H1 (cell line): Measurements from ENCODE around the gene BICDL1. TPM values are rescaled to one million over a fixed set of nuclear protein-coding genes. Genes with fewer than 3 reads are reported as not detected.

Experiments used
- CTCF ChIA-PET: fragments of 300-600 bp; sonication (Branson Sonifier 250); formaldehyde crosslinking; loops from one replicate; lab custom pipeline; 2021; ENCODE audit not compliant: partially characterized antibody; lab: Charles Lee
- POLR2A ChIA-PET: fragments of 300-600 bp; sonication (Branson Sonifier 250); formaldehyde crosslinking; loops from one replicate; lab custom pipeline; 2021; ENCODE audit warnings: inconsistent platforms; ENCODE audit not compliant: partially characterized antibody; lab: Charles Lee
- DNase-seq, 2 experiments: peaks; one replicate each; pipeline versions ENCODE4 v3.0.0 to v3.0.0-alpha.2; 2010 to 2022; ENCODE audit warnings: low spot score in 2 of 2, low read depth in 1 of 2, mixed read lengths in 1 of 2
- FAIRE-seq: peaks from 2 replicates; lab custom pipeline; 2011; peaks lifted over from hg19 to GRCh38; lab: Jason Lieb, UNC
- H2AFZ ChIP-seq: 2 replicates; pipeline ENCODE4 v1.8.1; 2012; ENCODE audit warnings: low read length, inconsistent platforms
- H2AK5ac ChIP-seq: 2 replicates; pipeline ENCODE4 v1.6.1; 2013; ENCODE audit warnings: low read depth, low read length
- H2BK120ac ChIP-seq: replicated peaks from 2 replicates; pipeline ENCODE3; 2013; ENCODE audit warnings: low read depth, low read length, inconsistent platforms
- H2BK12ac ChIP-seq: 2 replicates; pipeline ENCODE4 v1.6.1; 2013; ENCODE audit warnings: low read depth, low read length
- H2BK15ac ChIP-seq: 2 replicates; pipeline ENCODE4 v1.6.1; 2013; ENCODE audit warnings: low read length
- H2BK20ac ChIP-seq: 2 replicates; pipeline ENCODE4 v1.6.1; 2013; ENCODE audit warnings: low read length
- H2BK5ac ChIP-seq: 2 replicates; pipeline ENCODE4 v1.6.1; 2013; ENCODE audit warnings: low read depth, low read length
- H3K14ac ChIP-seq: 2 replicates; pipeline ENCODE4 v1.6.1; 2013; ENCODE audit warnings: inconsistent platforms; ENCODE audit not compliant: insufficient read length
- H3K18ac ChIP-seq: 2 replicates; pipeline ENCODE4 v1.6.1; 2013; ENCODE audit warnings: low read length; ENCODE audit errors: extremely low read depth
- H3K23ac ChIP-seq: 2 replicates; pipeline ENCODE4 v1.6.1; 2013; ENCODE audit warnings: inconsistent platforms; ENCODE audit not compliant: insufficient read length
- H3K23me2 ChIP-seq: 2 replicates; pipeline ENCODE4 v1.6.1; 2013; ENCODE audit warnings: low read depth, low read length
- H3K27ac ChIP-seq: 2 replicates; pipeline ENCODE4 v1.6.1; 2011; ENCODE audit warnings: low read depth, low read length, inconsistent platforms
- H3K27me3 ChIP-seq, 4 experiments: replicated peaks in 1 of 4; 1 replicate in 1 of 4; 2 replicates in 3 of 4; pipeline versions ENCODE4 v1.6.1 to v1.8.1; 2011 to 2013; ENCODE audit warnings: low read length in 3 of 4, mild to moderate bottlenecking in 3 of 4, inconsistent platforms in 2 of 4, mixed read lengths in 2 of 4, moderate library complexity in 1 of 4; ENCODE audit not compliant: control insufficient read depth in 3 of 4, insufficient read depth in 3 of 4; ENCODE audit errors: extremely low read depth in 1 of 4
- H3K36me3 ChIP-seq, 4 experiments: 2 replicates each; pipeline versions ENCODE4 v1.6.1 to v1.8.1; 2011 to 2013; ENCODE audit warnings: mild to moderate bottlenecking in 4 of 4, low read length in 3 of 4, moderate library complexity in 2 of 4, control low read depth in 1 of 4, inconsistent platforms in 1 of 4; ENCODE audit not compliant: insufficient read depth in 4 of 4, control insufficient read depth in 2 of 4
- H3K4ac ChIP-seq: replicated peaks from 2 replicates; pipeline ENCODE3; 2013; ENCODE audit warnings: low read length, low read depth, mixed read lengths, inconsistent platforms; ENCODE audit not compliant: insufficient read length
- H3K4me1 ChIP-seq, 4 experiments: replicated peaks in 1 of 4; 1 replicate in 1 of 4; 2 replicates in 3 of 4; pipeline versions ENCODE4 v1.6.1 to v1.8.1; 2011 to 2013; ENCODE audit warnings: low read length in 3 of 4, inconsistent platforms in 2 of 4, mixed read lengths in 1 of 4; ENCODE audit not compliant: insufficient read depth in 4 of 4, control insufficient read depth in 3 of 4
- H3K4me2 ChIP-seq, 2 experiments: 2 replicates each; pipeline versions ENCODE4 v1.6.1 to v1.8.1; 2011 to 2013; ENCODE audit warnings: low read depth in 2 of 2, low read length in 2 of 2, control low read depth in 1 of 2, inconsistent platforms in 1 of 2, mild to moderate bottlenecking in 1 of 2; ENCODE audit not compliant: insufficient read depth in 1 of 2
- H3K4me3 ChIP-seq, 4 experiments: fragments of 200-600, 300-600 bp in 1 of 4; sonication (generic), shearing (Covaris generic), sonication (Bioruptor Twin) in 1 of 4; 2 replicates each; pipeline versions ENCODE4 v1.5.1 to v1.8.1; 2011 to 2016; ENCODE audit warnings: low read length in 4 of 4, low read depth in 3 of 4, control low read depth in 2 of 4, inconsistent platforms in 2 of 4, mild to moderate bottlenecking in 2 of 4, mixed read lengths in 1 of 4, moderate library complexity in 1 of 4; ENCODE audit not compliant: insufficient read depth in 2 of 4; ENCODE audit errors: extremely low read depth in 1 of 4
- H3K56ac ChIP-seq: replicated peaks from 2 replicates; pipeline ENCODE3; 2013; ENCODE audit warnings: low read depth, mild to moderate bottlenecking, mixed read lengths, low read length, inconsistent platforms; ENCODE audit not compliant: insufficient read length
- H3K79me1 ChIP-seq: 2 replicates; pipeline ENCODE4 v1.6.1; 2013; ENCODE audit warnings: low read depth, low read length, control low read depth
- H3K79me2 ChIP-seq, 2 experiments: 2 replicates each; pipeline versions ENCODE4 v1.6.1 to v1.8.1; 2012 to 2013; ENCODE audit warnings: low read length in 2 of 2, mild to moderate bottlenecking in 2 of 2, inconsistent platforms in 1 of 2; ENCODE audit not compliant: insufficient read depth in 2 of 2, control insufficient read depth in 1 of 2
- H3K9ac ChIP-seq, 4 experiments: replicated peaks in 1 of 4; 1 replicate in 1 of 4; 2 replicates in 3 of 4; pipeline versions ENCODE4 v1.6.1 to v1.8.1; 2011 to 2013; ENCODE audit warnings: low read depth in 3 of 4, low read length in 3 of 4, control low read depth in 2 of 4, mild to moderate bottlenecking in 2 of 4, moderate library complexity in 2 of 4, inconsistent platforms in 1 of 4; ENCODE audit errors: extremely low read depth in 1 of 4
- H3K9me3 ChIP-seq, 2 experiments: 2 replicates each; pipeline versions ENCODE4 v1.6.1 to v1.8.1; 2012 to 2013; ENCODE audit warnings: mild to moderate bottlenecking in 2 of 2, moderate library complexity in 2 of 2, control low read depth in 1 of 2, inconsistent platforms in 1 of 2, low read depth in 1 of 2, low read length in 1 of 2, mixed read lengths in 1 of 2; ENCODE audit not compliant: insufficient read depth in 2 of 2
- H4K20me1 ChIP-seq, 2 experiments: replicated peaks in 1 of 2; 2 replicates each; pipeline versions ENCODE3 to v1.8.1; 2011 to 2013; ENCODE audit warnings: inconsistent platforms in 2 of 2, low read length in 2 of 2, mild to moderate bottlenecking in 1 of 2; ENCODE audit not compliant: insufficient read depth in 2 of 2, control insufficient read depth in 1 of 2
- H4K5ac ChIP-seq: 2 replicates; pipeline ENCODE4 v1.6.1; 2013; ENCODE audit warnings: low read length, low read depth, mixed read lengths, inconsistent platforms; ENCODE audit not compliant: insufficient read length
- H4K8ac ChIP-seq: 2 replicates; pipeline ENCODE4 v1.8.0; 2013; ENCODE audit warnings: mild to moderate bottlenecking, moderate library complexity, low read length, inconsistent platforms; ENCODE audit not compliant: insufficient read depth; ENCODE audit errors: extremely low read depth
- H4K91ac ChIP-seq: replicated peaks from 2 replicates; pipeline ENCODE3; 2013; ENCODE audit warnings: low read length, mixed read lengths, inconsistent platforms; ENCODE audit not compliant: insufficient read length
- ASH2L ChIP-seq: fragments of 200-600, 300-600 bp; sonication (generic); IDR thresholded peaks from one replicate; pipeline ENCODE4 v1.7.1; 2017; ENCODE audit warnings: low read length
- ATF3 ChIP-seq: IDR thresholded peaks from 2 replicates; pipeline ENCODE4 v1.6.1; 2011; ENCODE audit warnings: low read depth, mild to moderate bottlenecking, low read length; ENCODE audit not compliant: insufficient read depth
- BACH1 ChIP-seq: IDR thresholded peaks from 2 replicates; pipeline ENCODE4 v1.6.1; 2012; ENCODE audit warnings: low read length, improper control_type of control experiment
- EZH2 ChIP-seq: fragments of 200-600 bp; sonication (generic); IDR thresholded peaks from 2 replicates; pipeline ENCODE4 v1.7.1; 2012; ENCODE audit warnings: low read depth, mild to moderate bottlenecking, moderate library complexity, low read length, inconsistent platforms; ENCODE audit not compliant: severe bottlenecking
- GTF2F1 ChIP-seq: IDR thresholded peaks from 2 replicates; pipeline ENCODE4 v1.6.1; 2012; ENCODE audit warnings: low read depth, low read length, improper control_type of control experiment, borderline replicate concordance
- MAFK ChIP-seq: IDR thresholded peaks from 2 replicates; pipeline ENCODE4 v1.6.1; 2012; ENCODE audit warnings: low read depth, mild to moderate bottlenecking, improper control_type of control experiment, low read length
- POLR2A ChIP-seq, 2 experiments: IDR thresholded peaks; 1 replicate in 1 of 2; 2 replicates in 1 of 2; pipeline ENCODE4 v1.6.1; 2011; ENCODE audit warnings: low read depth in 2 of 2, low read length in 2 of 2, mild to moderate bottlenecking in 2 of 2; ENCODE audit errors: control extremely low read depth in 1 of 2
- RBBP5 ChIP-seq: IDR thresholded peaks from 2 replicates; pipeline ENCODE4 v1.7.1; 2012; ENCODE audit warnings: low read depth, mild to moderate bottlenecking, inconsistent platforms, low read length, moderate library complexity, borderline replicate concordance
- TAF1 ChIP-seq: IDR thresholded peaks from 2 replicates; pipeline ENCODE4 v1.6.1; 2011; ENCODE audit warnings: mild to moderate bottlenecking, low read depth, low read length
- WGBS, 2 experiments: shearing (Covaris generic) in 1 of 2; methylation state at CpG; one replicate each; pipeline versions ENCODE4 v1.1.6 to v1.1.7; 2013 to 2015; ENCODE audit warnings: low lambda C conversion rate in 2 of 2, mixed read lengths in 2 of 2, inconsistent platforms in 1 of 2, low coverage in 1 of 2, missing lambda C conversion rate in 1 of 2; ENCODE audit not compliant: insufficient replicate concordance in 2 of 2, insufficient coverage in 1 of 2, insufficient read length in 1 of 2; ENCODE audit errors: extremely low coverage in 1 of 2, missing lambda C conversion rate in 1 of 2; 5-methylcytosine and 5-hydroxymethylcytosine counted together
- polyA plus RNA-seq, 7 experiments: library from polyadenylated mRNA; depleted of rRNA in 3 of 7; stranded (reverse) in 5 of 7; unstranded in 2 of 7; fragments of >200 nt in 5 of 7; fragments of 200-250 nt in 2 of 7; gene quantifications; 1 replicate in 5 of 7; 2 replicates in 1 of 7; 4 replicates in 1 of 7; pipeline versions ENCODE4 v1.2.1 to v1.2.3, GENCODE V29; 2011 to 2013; ENCODE audit warnings: missing spikeins in 2 of 7, mixed read lengths in 2 of 7
- total RNA-seq: library from RNA; stranded (reverse); fragmentation: NEBNext Ultra II Directional; extraction: Animal tissue kit (Norgen Biotek cat#: 25700); gene quantifications from 2 replicates; pipeline ENCODE4 v1.2.1, GENCODE V29; 2021

BICDL1 gene
- total and polyA plus RNA-seq, 2 of the 8 experiments (the other 6 are each of a cell fraction or from before 2014, with no cell fraction given): 17.2 to 25.9 TPM

DNA sequence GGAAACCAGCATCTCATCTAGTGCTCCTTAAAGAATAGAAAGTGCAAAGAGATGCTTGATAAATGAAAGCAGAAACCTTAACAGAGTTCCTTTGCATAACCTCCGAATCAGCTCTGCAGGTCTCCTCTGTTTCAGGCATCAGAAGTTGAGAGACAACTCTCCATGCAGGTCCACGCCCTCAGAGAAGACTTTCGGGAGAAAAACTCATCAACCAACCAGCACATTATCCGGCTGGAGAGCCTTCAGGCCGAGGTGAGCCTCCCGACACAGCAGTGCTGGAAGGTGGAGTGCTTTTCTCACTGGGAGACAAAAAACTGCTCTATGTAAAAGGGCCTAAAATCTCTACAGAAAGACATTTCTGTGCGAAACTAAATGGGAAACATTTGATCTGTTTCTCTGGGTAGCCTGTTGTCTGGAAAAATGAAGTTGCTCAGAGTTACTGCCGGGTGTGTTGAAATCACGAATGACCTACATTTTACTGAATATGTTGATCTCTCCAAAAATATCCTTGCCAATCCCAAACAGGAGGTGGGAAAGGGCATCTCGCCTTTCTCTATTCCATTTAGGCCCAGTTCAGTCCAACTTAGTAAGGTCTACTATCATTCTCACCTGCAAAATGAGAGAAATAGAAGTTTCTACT is 72.7 kb downstream of the BICDL1 start:
- H3K4ac ChIP-seq: no peak overlapping the region
- no peaks in the 10 kb centered on the region for H3K23me2 ChIP-seq
- no peak for DNase-seq
- no peak overlapping the region for H3K18ac ChIP-seq
- no peaks in the 10 kb centered on the region for H3K27me3 ChIP-seq
- no peak overlapping the region for H4K5ac ChIP-seq
- H3K23ac ChIP-seq: no peak overlapping the region
- TF ChIP-seq ASH2L: no peak
- no peak for TF ChIP-seq EZH2
- TF ChIP-seq GTF2F1: no peak
- no peak for TF ChIP-seq MAFK
- no peak for TF ChIP-seq TAF1
- TF ChIP-seq BACH1: no peak
- no peak for TF ChIP-seq RBBP5
- TF ChIP-seq POLR2A (IDR thresholded peaks at IDR 0.05; ENCODE audit: control extremely low read depth in 1 of 2, low read depth in 2 of 2, low read length in 2 of 2): no peak
- TF ChIP-seq ATF3: no peak
- H3K79me2 ChIP-seq: no peaks in the 10 kb centered on the region
- no peaks in the 10 kb centered on the region for H4K20me1 ChIP-seq
- no peak overlapping the region for H2BK15ac ChIP-seq
- no peak for FAIRE-seq
- no peak overlapping the region for H3K4me3 ChIP-seq
- no peaks in the 10 kb centered on the region for H3K79me1 ChIP-seq
- ChIA-PET POLR2A (no interaction called here), CTCF (no interaction called here)
- H2AFZ ChIP-seq: no peak overlapping the region
- H2BK12ac ChIP-seq: no peak overlapping the region
- no peak overlapping the region for H3K4me2 ChIP-seq
- WGBS, 2 experiments: 92% methylated on average over 10 of the region's 10 CpGs; no CpG with 5 or more reads in 1 of the 2 experiments
- H2AK5ac ChIP-seq: no peak overlapping the region
- no peak overlapping the region for H2BK20ac ChIP-seq
- H3K9ac ChIP-seq: no peak overlapping the region
- H2BK5ac ChIP-seq: no peak overlapping the region
- H3K27ac ChIP-seq: no peak overlapping the region
- H4K8ac ChIP-seq: no peak overlapping the region
- no peak overlapping the region for H2BK120ac ChIP-seq
- peaks cover 0 to 3% (median 0%) of the 10 kb centered on the region in 4 experiments; a peak in 2 of 8 replicates for H3K36me3 ChIP-seq
- H3K4me1 ChIP-seq: peaks cover 0 to 4% (median 1%) of the 10 kb centered on the region in 4 experiments; a peak in 2 of 7 replicates
- H3K14ac ChIP-seq: no peak overlapping the region
- no peak overlapping the region for H3K56ac ChIP-seq
- no peak overlapping the region for H4K91ac ChIP-seq
- H3K9me3 ChIP-seq: no peaks in the 10 kb centered on the region
